ENCODE data around the gene ADGRL3. TPM values are rescaled to one million over a fixed set of nuclear protein-coding genes. Genes with fewer than 3 reads are reported as not detected.

Gene ADGRL3
- total RNA-seq, 1 donor, result under 0.01 TPM

DNA sequence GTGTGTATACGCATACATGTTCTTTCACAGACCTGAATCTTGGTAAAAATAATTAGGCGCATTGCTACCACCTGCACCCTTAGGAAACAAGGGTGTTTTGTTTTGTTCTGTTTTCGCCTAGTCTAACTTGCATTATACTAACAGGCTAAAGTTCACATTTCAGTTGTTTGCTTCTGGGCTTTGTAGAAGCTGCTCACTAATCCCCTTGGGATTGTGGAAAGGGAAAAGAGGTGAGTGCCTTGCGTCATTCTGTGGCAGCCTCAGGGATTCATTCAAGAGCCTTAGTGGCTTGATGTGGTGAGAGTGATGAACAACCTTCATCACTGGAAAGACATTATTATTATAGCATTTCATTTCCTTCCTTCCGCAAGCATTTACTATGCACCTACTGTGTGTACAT lies 331.1 kb downstream of the ADGRL3 start:
- no peak for DNase-seq (ENCODE audit: low read depth in 2 of 3, low spot score in 2 of 3)

DNA sequence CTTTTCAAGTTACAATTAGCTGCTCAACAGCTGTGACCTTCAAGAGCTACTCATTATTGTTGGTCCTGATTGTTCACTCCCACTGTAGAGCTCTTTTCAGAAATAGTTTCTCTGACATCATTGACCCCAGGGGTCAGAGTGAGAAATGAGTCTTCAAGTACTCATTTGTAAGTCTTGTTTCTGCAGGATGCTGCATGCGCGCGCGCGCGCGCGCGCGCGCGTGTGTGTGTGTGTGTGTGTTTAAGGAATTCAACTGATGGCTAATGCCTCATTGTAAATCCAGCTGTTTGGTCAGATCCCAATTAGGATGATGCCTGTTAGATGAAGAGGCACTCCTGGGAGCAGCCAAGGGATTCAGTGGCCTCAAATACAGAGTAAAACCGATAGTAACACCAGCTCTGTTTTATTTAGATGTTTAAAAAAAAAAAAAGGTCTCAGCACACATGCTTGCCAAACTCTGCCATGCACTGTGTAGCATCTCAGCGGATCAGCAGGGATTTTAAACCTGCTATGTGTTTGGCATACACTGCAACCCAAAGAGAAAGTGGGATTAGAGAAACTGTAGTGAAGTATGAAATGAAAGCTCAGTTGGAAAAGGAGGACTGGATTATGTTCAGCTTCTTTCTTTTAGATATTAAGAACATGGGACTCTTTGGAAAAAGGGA lies 332.3 kb downstream of the ADGRL3 start:
- no peak for DNase-seq (ENCODE audit: low read depth in 2 of 3, low spot score in 2 of 3)

DNA sequence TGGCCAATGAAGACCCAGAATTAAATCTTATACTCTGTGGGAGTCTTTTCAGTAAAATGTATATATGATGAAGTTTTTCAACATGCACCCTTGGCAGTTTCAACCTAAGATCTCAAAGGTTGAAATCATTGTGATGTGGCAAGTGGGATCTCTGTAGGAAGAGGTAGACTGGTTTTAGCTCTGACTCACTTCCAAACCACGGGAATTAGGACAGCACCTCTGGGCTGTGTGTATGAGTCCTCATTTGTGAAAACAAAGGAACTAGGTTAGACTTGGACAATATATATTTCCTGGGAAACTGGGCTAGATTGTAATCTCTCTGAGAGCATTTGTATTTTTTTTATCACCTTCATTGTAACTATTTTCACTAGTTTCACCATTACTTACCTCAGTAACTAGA lies 333.0 kb downstream of the ADGRL3 start:
- no peak for DNase-seq (ENCODE audit: low read depth in 2 of 3, low spot score in 2 of 3)

DNA sequence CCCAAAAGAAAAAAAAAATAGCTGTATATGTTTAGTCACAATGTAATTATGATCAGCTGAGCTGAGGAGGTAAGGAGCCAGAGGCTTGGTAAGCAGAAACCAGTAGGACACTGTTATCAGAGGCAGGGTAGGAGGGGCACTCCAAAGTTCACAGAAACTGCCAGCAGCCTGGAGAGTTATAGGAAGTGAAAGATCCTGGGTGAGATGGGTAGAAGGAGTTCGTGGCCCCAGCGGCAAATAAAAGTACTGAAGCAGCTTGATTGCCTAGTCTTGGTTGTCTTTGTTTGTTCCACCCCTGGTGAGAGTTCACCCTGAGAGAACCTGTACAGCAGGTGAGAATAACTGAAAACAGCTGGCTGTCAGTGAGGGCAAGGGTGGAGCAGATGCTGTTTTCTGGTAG lies 340.8 kb downstream of the ADGRL3 start:
- no peak for DNase-seq (ENCODE audit: low read depth in 2 of 3, low spot score in 2 of 3)

DNA sequence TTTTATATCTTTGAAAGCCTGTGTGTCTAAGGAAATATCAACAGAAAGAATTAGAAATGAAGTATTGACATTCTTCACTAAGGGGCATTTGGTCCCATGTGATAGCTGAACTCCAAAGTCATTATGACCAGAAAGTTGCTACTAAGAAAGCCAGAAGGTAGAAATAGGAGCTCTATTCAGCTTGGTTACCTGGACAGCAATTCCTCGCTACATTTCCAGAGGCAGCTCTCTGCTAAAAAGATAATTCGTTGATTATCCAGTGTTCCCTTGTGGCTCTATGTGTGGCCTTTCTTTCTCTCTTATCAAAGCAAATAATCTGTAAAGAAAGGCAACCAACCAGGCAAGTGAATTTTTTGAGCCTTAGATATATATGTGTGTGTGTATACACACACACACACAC lies 341.3 kb downstream of the ADGRL3 start:
- DNase-seq (ENCODE audit: low read depth in 2 of 3, low spot score in 2 of 3), result no peak

DNA sequence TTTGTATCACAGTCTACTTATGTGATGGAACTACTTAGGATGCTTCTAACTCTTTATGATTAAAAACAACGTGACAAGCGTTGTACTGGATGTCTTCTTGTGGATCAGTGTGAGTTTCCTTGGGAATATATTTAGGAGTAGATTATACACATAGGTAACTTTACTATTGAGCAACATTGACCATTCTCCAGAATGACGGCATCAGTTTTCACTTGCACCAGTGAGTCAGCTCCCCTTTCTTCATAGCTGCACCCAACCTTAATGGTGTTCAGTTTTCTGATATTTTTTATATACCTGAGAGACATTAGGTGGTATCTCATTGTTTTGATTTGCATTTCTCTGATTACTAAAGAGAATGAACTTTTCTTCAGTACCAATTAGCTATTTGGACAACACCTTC lies 343.9 kb downstream of the ADGRL3 start:
- no peak for DNase-seq (ENCODE audit: low read depth in 2 of 3, low spot score in 2 of 3)

DNA sequence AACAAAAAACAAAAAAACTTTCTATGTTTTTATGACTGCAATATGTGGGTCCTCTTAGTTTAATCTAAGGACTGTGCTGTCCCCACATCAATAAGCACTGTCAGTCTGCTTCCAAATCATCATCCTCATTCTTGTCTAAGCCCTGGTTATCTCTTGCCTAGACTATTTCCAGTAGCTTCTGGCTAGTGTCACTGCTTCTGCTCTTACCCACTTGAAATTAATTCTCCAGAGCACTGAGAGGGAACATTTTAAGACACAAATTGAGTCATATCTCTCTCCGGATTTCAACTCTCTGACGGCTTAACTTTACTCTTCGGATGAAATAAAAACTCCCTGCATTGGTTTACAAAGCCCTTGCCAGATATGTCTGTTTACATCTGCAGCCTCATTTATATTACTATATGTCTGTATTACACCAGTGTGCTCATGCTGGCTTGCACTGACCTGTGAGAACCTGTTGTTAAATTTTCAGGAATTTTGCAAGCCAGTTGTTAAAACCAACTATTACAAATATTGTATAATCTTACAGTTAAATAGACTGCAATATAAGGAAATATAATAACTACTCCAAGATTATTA lies 345.9 kb downstream of the ADGRL3 start:
- DNase-seq (ENCODE audit: low read depth in 2 of 3, low spot score in 2 of 3), result no peak

DNA sequence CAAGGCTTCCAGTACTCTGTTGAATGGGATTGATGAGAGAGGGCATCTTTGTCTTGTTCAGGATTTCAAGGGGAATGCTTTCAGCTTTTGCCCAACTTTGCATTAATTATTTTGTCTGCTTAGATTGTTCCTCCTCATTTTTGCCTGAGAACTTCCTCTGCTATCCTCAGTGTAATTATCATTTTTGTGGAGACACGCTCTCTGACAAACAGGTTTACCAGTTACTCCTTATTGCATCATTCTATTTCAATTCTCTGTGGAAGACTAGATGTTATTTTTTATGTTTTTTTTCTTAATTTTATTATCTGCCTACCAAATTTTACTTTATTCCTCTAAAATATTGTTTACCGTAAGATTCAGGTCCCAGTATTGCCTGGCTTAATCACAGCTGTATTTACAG lies 349.2 kb downstream of the ADGRL3 start:
- no peak for DNase-seq (ENCODE audit: low read depth in 2 of 3, low spot score in 2 of 3)

DNA sequence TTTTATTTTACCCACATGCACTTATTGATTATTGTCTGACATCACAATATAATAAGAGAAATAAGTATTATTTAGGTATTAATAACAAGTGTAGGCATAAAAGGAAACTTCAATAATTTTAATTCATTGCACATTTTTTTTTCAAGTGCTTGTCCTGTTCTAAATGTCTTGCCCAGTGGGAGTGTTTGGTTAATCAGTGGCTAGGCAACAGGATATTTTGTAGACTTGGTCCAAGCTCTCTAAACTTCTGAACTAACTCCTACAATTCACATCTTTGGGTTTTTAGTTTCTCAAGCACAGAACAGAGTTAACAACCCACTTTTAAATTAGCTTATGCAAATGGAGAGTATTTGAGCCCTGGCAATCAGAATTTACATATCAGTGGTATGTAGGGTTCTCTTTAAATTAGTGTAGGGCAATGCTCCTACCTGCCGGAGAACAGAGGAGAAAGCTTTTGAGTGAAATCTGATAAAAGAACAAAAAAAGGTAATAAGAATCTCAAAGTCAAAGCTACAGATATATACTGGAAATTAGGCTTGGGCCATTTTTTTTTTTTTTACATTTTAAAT lies 353.5 kb downstream of the ADGRL3 start:
- no peak for DNase-seq (ENCODE audit: low read depth in 2 of 3, low spot score in 2 of 3)

DNA sequence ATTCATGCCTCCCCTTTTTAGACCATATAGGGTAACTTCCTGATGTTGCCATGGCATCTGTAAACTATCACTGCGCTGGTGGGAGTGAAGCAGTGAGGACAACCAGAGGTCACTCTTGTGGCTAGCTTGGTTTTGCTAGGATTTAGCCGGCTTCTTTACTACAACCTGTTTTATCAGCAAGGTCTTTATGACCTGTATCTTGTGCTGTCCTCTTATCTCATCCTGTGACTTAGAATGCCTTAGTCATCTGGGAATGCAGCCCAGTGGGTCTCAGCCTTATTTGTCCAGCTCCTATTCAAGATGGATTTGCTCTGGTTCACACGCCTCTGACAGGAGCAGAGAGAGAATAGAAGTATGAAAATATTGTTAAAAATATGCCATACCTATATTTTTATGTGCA lies 355.7 kb downstream of the ADGRL3 start:
- no peak for DNase-seq (ENCODE audit: low read depth in 2 of 3, low spot score in 2 of 3)

DNA sequence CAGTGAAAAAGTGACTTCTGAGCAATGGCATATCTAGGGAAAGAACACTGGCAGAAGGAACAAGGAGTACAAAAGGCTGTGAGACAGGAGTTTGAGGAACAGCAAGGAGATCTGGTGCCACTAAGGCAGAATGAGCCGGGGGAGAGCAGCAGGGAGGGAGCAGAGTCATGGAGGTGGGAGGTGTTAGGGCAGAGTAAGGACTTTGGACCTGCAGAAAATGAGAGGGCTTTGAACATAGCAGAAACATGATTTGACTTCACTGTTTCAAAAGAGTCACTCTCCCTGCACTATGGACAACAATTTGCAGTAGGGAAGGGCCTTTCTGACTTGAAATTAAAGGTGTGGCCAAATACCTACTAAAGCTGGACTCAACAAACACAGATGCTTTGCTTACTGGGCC lies 356.2 kb downstream of the ADGRL3 start:
- DNase-seq (ENCODE audit: low read depth in 2 of 3, low spot score in 2 of 3), result no peak

DNA sequence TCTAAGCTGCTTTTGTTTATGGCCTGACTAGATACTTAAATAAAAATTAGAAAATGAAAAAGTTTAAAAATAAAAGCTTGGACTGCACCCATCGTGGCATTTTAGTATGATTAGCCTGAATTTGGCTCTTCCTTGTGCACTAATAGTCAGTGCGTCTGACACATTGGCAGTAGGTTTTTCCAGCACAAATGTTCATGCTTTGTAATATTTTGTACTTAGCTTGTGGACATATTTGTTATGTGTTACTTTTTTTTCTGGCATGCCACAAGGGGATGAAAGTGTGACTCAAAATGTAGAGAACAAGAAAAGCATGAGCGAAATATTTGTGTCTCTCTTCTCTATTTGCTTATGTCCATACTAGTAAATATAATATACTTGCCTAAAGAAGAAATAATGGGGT lies 359.3 kb downstream of the ADGRL3 start:
- DNase-seq (ENCODE audit: low read depth in 2 of 3, low spot score in 2 of 3), result no peak

DNA sequence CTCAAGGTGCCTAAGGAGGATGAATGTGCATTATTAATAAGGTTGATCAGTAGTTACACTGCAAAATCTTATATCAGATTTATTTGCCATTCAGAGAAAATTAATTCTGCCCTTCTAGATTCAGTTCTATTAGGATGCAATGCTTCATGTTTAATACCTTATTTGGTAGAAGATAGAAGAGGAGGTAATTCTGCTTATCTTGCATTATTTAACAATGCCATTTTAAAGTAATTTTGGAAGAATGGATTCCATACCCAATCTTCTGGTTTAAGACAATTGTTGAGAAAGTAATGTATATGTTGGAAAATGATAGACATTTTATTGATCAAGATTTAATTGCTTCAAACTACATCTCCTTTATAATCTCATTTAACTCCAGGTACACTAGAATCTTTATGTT lies 360.9 kb downstream of the ADGRL3 start:
- no peak for DNase-seq (ENCODE audit: low read depth in 2 of 3, low spot score in 2 of 3)

DNA sequence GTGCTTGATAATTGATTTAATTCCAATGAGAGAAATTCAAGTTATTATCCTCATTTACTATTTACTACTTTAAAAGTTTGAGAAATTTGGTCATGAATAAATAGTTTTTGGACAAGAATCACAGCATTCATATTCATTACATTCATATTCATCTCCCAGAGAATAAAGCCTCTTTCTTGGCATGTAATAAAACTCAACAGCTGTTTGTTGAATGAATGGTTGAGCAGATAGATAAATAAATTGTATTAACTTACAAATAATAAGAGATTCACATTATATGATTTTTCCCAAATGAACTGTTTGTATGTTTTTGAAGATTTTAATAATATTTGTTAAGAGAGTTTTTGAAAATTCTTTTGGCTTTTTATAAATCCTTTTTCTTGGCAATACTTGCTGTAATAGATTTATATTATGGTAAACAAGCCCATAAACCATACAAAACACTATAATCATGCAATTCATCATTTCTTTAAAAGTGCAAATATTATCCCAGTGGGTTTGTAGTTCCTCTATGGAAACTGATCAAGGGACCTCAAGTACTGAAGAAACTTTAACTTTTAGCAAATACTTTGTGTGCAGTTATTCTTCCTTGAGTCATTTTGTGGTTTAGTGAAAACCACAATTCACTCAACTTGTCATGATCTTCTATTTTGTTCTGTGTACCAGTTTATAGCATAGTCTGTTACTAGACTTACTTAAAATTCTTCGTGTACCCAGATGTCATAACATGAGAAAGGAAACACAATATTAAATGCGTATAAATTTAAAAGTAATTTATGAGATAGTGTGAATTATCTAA lies 371.8 kb downstream of the ADGRL3 start:
- DNase-seq (ENCODE audit: low read depth in 2 of 3, low spot score in 2 of 3), result peak in 2 of 3 donors; percentile 5 to 43

DNA sequence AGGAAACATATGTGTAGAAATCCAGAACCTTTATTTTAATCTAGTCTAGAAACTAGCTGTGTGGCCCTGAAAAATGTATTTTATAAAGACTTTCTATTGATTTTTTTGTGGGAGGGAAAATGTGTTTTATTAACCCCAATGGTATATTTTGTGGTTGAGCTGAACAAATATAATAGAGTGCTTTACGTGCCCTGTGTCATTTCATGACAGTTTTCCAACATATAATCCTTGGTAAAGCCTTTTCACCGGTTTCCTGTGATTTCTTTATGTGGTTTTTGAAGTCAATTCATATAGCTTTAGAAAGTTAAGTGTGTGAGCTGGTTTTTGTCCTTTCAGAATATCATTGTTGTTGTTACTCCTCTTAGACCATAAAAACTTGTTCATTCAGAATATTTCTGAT lies 375.7 kb downstream of the ADGRL3 start:
- no peak for DNase-seq (ENCODE audit: low read depth in 2 of 3, low spot score in 2 of 3)

DNA sequence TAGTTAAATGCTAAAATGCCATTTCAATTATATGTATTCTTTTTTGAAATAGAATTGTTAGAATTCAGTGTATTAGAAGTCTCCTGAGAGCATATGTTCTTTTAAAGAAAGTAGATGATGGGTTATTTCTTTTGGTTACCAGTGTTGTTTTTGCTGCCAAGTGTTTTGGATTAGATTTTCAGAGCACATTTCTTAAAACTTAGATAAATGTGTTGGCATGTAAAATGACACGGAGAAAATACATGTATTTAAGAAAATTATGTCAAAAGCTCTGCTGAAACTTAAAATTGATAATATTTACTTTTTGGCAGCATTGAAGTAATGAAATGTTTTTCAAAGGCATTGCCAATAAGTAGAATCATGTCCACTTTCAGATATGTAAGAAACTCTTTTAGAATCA lies 379.7 kb downstream of the ADGRL3 start:
- DNase-seq (ENCODE audit: low read depth in 2 of 3, low spot score in 2 of 3), result no peak

DNA sequence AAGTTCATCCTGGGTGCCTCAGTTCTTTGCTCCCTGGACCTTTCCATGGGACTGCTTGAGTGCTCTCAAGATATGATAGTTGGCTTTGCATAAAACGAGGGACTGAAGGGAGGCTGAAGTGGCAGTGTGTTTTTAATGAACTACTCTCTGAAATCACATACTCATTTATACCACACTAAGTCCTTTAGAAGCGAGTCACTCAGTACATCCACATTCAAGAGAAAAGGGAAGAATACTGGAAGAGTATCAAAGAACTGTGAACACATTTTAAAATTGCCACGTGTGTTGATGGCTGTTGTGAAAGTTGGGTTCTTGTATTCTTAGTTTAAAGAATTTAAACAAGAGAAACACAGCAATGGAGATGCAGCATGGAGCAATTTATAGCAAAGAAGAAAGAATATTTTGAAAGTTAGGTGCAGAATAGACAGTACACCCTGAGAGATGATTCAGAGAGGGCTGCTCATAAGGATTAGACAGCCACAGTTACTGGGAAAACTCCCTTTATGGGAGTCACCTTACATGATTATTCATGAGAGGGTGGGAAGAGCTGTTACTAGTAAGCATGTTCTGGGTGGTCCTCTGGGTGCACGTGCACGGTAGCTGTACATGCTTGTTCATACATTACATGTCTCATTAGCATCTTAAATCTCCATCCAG lies 380.7 kb downstream of the ADGRL3 start:
- no peak for DNase-seq (ENCODE audit: low read depth in 2 of 3, low spot score in 2 of 3)

DNA sequence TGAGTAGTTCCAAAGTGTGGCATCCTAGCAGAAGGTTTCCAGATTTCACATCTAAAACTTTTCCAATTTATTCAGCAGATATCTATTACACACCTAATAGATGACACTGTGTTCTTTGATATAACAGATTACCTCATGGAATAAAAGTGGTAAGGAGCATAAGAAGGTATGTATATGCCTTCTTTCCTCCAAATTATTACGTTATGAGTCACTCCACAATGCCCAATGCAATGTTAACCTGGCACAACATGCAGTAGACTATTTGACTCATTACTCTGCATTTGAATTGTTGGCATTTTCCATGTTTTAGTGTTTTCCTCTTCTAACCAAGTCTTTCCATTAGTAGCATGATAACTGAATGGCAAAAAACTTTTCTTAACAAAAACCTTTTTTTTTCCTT lies 383.6 kb downstream of the ADGRL3 start:
- DNase-seq (ENCODE audit: low read depth in 2 of 3, low spot score in 2 of 3), result no peak

DNA sequence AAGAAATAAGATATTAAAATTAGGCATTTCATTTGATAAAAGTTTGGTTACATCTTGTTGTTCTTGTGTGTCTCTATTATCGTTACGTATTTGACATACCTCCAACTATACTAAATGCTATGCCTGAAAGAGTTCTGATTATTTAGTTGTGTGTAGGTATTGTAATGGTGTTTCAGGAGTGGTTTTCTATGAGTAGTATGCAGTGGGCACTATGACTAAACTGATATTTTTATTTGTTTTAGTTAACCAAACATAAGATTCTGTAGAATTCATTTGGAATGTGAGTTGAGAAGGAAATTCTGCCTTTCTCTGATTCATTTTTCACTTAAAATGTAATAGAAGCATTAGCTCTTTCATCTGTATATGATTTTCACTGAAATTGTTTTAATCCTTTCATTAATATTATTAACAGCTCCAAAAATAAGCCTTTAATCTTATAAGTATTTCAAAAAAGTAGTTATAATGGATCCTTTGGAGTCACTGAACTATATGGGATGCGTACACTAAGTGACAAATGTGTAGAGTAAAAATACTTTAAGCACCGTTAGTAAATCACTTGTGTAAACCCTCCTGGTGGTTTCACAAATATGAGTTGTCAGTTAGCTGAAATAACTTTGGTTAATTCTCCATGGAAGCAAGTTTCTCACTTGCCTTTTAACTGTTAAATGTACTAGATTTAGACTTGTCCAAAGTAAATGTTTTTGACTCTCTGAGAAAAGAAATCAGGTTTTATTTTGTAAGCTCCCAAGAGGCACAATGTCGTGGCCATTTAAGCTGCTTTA lies 388.7 kb downstream of the ADGRL3 start:
- DNase-seq (ENCODE audit: low read depth in 2 of 3, low spot score in 2 of 3), result no peak

DNA sequence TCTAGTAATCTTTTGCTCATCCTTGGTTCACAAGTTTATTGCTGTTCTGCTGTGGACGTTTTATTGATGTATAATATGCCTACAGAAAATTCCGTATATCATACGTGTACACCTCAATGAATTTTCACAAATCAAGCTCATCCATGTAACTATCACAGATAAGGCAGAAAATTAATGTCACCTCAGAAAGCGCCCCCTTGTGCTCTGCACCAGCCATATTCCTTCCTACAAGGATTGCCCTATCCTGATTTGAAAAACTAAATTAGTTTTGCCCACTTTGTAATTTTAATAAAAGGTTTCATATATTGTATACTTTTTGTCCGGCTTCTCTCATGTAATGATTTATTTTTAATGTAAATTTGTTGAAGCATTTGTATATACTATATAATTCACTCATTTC lies 390.8 kb downstream of the ADGRL3 start:
- no peak for DNase-seq (ENCODE audit: low read depth in 2 of 3, low spot score in 2 of 3)
